ENCODE results near the gene GPR78. TPM values are rescaled to one million over a fixed set of nuclear protein-coding genes. Genes with fewer than 3 reads are reported as not detected.

GPR78 gene
- total RNA-seq, 1 experiment from 2014 or later: 5.7 TPM

GRCh38 chr4:8557151-8558076, 22.8 kb upstream of the GPR78 start (continued):
- TF ChIP-seq ELF4 (CRISPR knock-in tag; IDR thresholded peaks at IDR 0.05; ENCODE audit: low read depth): no peak

- H3K4me1 Mint-ChIP-seq: peaks cover 16% of the 10 kb centered on the region
- ChIA-PET CTCF (interaction anchor here (0.6 to 1.1 kb wide), 3 partner anchors 28 to 49 kb away, joined by 3 to 4 read pairs (median 4); no protein-coding TSS in a partner anchor), POLR2A (interaction anchor here (0.8 kb wide), 1 partner anchor 68 kb away, joined by 4 read pairs; no protein-coding TSS in a partner anchor)
- ATAC-seq (no peak), DNase-seq (ENCODE audit: low spot score) (no peak)
- peaks cover 3% of the 10 kb centered on the region; the same call in 1 of the 2 replicates for H3K36me3 Mint-ChIP-seq
- no peak overlapping the region for H3K27ac Mint-ChIP-seq
- H3K9me3 Mint-ChIP-seq: peaks cover 3% of the 10 kb centered on the region
- no peak overlapping the region for H3K4me3 Mint-ChIP-seq
- no peaks in the 10 kb centered on the region for H3K27me3 Mint-ChIP-seq (ENCODE audit: low read depth)
- TF ChIP-seq MXD4 (CRISPR knock-in tag; IDR thresholded peaks at IDR 0.05; ENCODE audit: borderline replicate concordance) (no peak), AFF4 (CRISPR knock-in tag; IDR thresholded peaks at IDR 0.05; ENCODE audit: borderline replicate concordance) (no peak), ELF4 (CRISPR knock-in tag; IDR thresholded peaks at IDR 0.05; ENCODE audit: low read depth) (no peak), ZNF317 (CRISPR knock-in tag; IDR thresholded peaks at IDR 0.05; ENCODE audit: borderline replicate concordance, low read depth) (no peak), ZNF423 (CRISPR knock-in tag; IDR thresholded peaks at IDR 0.05) (no peak), EMX1 (CRISPR knock-in tag; IDR thresholded peaks at IDR 0.05) (no peak), PRDM15 (CRISPR knock-in tag; IDR thresholded peaks at IDR 0.05) (no peak), STAT6 (CRISPR knock-in tag; conservative IDR thresholded peaks at IDR 0.05; ENCODE audit: low read depth) (no peak), RELA (CRISPR knock-in tag; IDR thresholded peaks at IDR 0.05; ENCODE audit: borderline replicate concordance) (no peak), AR (CRISPR knock-in tag; IDR thresholded peaks at IDR 0.05) (no peak), TCF7 (CRISPR knock-in tag; IDR thresholded peaks at IDR 0.05; ENCODE audit: low read depth) (no peak), NR2C2 (CRISPR knock-in tag; IDR thresholded peaks at IDR 0.05) (no peak), ZNF219 (CRISPR knock-in tag; IDR thresholded peaks at IDR 0.05; ENCODE audit: borderline replicate concordance) (no peak), FOXK1 (CRISPR knock-in tag; IDR thresholded peaks at IDR 0.05) (no peak), CREB1 (CRISPR knock-in tag; IDR thresholded peaks at IDR 0.05) (no peak), JUN (CRISPR knock-in tag; IDR thresholded peaks at IDR 0.05) (no peak), ESRRA (CRISPR knock-in tag; IDR thresholded peaks at IDR 0.05; ENCODE audit: borderline replicate concordance) (no peak), SOX15 (CRISPR knock-in tag; IDR thresholded peaks at IDR 0.05) (no peak), FOXJ3 (CRISPR knock-in tag; IDR thresholded peaks at IDR 0.05; ENCODE audit: borderline replicate concordance) (no peak)
Observed at GRCh38 chr4:8558080-8558960, 21.9 kb upstream of the GPR78 start.
